Ishikawa (cell line): Measurements from ENCODE around the gene GTF2F2.

Experiments used
- CEBPB ChIP-seq: IDR thresholded peaks from 2 replicates; pipeline ENCODE4 v1.6.1; 2012
- CREB1 ChIP-seq: IDR thresholded peaks from 2 replicates; pipeline ENCODE4 v1.6.1; 2012; ENCODE audit warnings: low read depth
- EGR1 ChIP-seq: IDR thresholded peaks from 2 replicates; pipeline ENCODE4 v1.6.1; 2012
- EP300 ChIP-seq: IDR thresholded peaks from 2 replicates; pipeline ENCODE4 v1.6.1; 2012; ENCODE audit warnings: borderline replicate concordance
- FOXM1 ChIP-seq: IDR thresholded peaks from 2 replicates; pipeline ENCODE4 v1.6.1; 2012; ENCODE audit warnings: low read depth, borderline replicate concordance
- MAX ChIP-seq: IDR thresholded peaks from 2 replicates; pipeline ENCODE4 v1.6.1; 2012
- NFIC ChIP-seq: IDR thresholded peaks from 2 replicates; pipeline ENCODE4 v1.6.1; 2012
- RAD21 ChIP-seq: IDR thresholded peaks from 2 replicates; pipeline ENCODE4 v1.6.1; 2012; ENCODE audit warnings: low read depth
- REST ChIP-seq: IDR thresholded peaks from 2 replicates; pipeline ENCODE4 v1.6.1; 2012; ENCODE audit warnings: low read depth, mild to moderate bottlenecking
- TAF1 ChIP-seq: IDR thresholded peaks from 2 replicates; pipeline ENCODE4 v1.6.1; 2012; ENCODE audit warnings: low read depth, mild to moderate bottlenecking
- TCF12 ChIP-seq: IDR thresholded peaks from 2 replicates; pipeline ENCODE4 v1.6.1; 2012; ENCODE audit warnings: low read depth
- TEAD4 ChIP-seq: IDR thresholded peaks from 2 replicates; pipeline ENCODE4 v1.6.1; 2012
- YY1 ChIP-seq: IDR thresholded peaks from 2 replicates; pipeline ENCODE4 v1.6.1; 2012; ENCODE audit warnings: low read depth
- ZBTB7A ChIP-seq: IDR thresholded peaks from 2 replicates; pipeline ENCODE4 v1.6.1; 2012; ENCODE audit warnings: low read depth

GRCh38 chr13:45101327-45102018, 18.8 kb upstream of the GTF2F2 start:
- TF ChIP-seq REST, result no peak
- no peak for TF ChIP-seq YY1
- TF ChIP-seq TAF1, result no peak
- no peak for TF ChIP-seq RAD21
- TF ChIP-seq CEBPB, result no peak
- TF ChIP-seq ZBTB7A, result no peak
- no peak for TF ChIP-seq EP300
- TF ChIP-seq CREB1, result no peak
- no peak for TF ChIP-seq NFIC
- TF ChIP-seq MAX, result no peak
- no peak for TF ChIP-seq FOXM1
- no peak for TF ChIP-seq EGR1
- TF ChIP-seq TCF12, result no peak
- no peak for TF ChIP-seq TEAD4
